KOPT-K1 (cell line): ENCODE data around the gene WNT7A.

Experiments
- H3K27ac ChIP-seq: fragments of 200-600 bp; sonication (generic); 2 replicates; pipeline ENCODE4 v1.5.1; 2016; ENCODE audit warnings: antibody characterized with exemption, mild to moderate bottlenecking, low read depth, low read length; ENCODE audit not compliant: poor library complexity, severe bottlenecking
- H3K36me3 ChIP-seq: fragments of 200-600 bp; sonication (generic); 2 replicates; pipeline ENCODE4 v1.5.1; 2017; ENCODE audit warnings: antibody characterized with exemption, mild to moderate bottlenecking, low read length, moderate library complexity; ENCODE audit not compliant: insufficient read depth
- H3K9me3 ChIP-seq: fragments of 200-600 bp; sonication (generic); 2 replicates; pipeline ENCODE4 v1.5.1; 2017; ENCODE audit warnings: antibody characterized with exemption, low read length, mild to moderate bottlenecking; ENCODE audit not compliant: insufficient read depth, poor library complexity, severe bottlenecking

The WNT7A gene

DNA sequence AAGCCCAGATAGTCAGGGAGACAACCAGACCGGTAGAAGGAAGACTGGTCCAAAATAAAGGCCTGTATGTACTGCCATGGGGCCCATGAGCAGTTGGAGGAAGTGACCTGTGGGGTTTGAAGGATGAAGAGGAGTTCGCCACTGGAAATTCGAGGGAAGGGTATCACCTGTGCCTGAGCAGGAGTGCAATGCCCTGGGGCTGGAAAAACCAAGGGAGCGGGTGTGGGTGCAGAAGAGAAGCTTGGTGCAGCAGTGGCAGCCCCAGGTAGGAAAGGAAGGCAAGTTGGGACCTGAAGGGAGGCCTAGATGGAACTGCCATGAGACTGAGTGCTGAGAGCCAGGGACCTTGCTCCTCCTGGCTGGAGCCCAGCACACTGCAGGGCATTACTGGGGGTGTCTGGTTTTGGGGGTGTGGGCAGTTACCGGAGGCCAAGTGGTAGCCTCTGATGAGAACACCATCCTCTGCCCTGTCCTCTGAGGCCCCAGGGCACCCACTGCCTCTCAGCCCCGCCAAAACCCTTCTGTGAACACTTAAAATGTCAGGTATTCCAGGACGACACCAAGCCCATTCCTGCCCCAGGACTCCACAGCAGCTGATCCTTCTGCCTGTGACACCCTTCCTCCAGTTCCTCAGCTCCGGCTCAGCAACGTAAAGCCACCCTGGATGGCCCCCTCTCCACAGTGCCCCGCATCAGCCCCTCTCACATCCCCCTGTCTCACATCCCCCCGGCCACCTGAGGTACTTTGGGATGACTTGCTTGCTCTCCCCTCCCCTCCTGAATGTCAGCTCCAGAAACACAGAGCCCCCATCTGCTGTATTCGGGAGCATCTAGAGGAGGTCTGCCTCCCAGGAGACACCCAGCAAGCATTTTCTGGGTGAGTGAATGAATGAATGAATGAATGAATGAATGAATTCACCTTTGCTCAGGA, 42.9 kb downstream of the WNT7A start:
- Histone ChIP-seq H3K9me3 (no peaks in the 10 kb centered on the region), H3K27ac (no peak overlapping the region), H3K36me3 (no peaks in the 10 kb centered on the region)

DNA sequence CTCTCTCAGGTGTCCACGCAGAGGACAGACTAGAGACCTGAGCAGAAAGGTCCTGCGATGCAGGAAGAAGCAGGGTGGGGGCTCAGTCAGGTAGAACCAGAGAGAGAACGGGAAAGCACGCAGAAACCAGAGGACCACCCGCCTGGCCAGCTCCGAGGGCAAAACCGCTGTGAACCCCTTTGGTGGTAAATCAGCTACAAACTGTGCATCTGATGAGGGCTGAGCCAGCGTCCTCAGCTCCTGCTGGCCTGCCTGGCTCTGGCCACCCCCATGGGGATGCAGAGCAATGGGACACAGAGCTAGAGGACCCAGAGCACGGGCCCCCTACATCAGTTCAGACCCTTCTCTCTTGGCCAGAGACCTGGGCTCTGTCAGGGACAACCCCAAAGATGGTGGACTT, 44.6 kb downstream of the WNT7A start:
- Histone ChIP-seq H3K27ac (no peak overlapping the region), H3K9me3 (no peaks in the 10 kb centered on the region), H3K36me3 (no peaks in the 10 kb centered on the region)

DNA sequence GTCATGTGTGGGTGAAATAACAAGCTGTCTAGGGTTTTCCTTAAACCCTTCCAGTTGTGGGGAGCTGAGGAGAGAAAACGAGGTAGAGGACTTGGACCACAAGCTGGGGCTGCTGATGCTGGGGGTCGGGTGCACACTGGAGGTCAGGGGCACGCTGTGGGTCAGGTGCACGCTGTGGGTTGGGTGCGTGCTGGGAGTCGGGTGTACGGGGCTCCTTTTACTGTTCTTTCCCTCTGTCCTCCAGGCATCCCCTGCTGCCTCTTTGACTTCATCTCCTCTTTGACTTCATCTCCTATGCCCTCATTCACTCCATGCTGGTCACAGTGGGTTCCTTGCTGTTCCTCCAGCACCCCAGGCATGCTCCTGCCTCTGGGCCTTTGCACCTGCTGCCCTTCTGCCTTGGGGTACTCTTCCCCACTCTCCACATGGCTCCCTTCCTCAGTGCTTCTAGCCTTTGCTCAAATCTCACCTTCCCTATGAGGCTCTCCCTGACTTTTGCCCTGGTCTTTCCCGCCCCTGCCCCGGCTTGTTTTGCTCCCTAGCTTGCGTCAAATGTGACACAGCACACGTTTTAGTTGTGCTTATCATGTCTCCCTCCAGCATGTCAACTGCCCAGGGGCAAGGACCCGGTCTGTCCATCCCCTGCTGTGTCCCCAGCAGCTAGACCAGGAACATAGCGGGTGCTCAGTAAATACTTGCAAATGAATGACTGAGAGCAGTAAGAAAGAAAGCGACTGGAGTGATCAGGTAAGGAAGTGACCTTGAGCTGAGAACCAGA, 45.4 kb downstream of the WNT7A start:
- no peaks in the 10 kb centered on the region for H3K36me3 ChIP-seq
- no peak overlapping the region for H3K27ac ChIP-seq
- H3K9me3 ChIP-seq, result no peaks in the 10 kb centered on the region

DNA sequence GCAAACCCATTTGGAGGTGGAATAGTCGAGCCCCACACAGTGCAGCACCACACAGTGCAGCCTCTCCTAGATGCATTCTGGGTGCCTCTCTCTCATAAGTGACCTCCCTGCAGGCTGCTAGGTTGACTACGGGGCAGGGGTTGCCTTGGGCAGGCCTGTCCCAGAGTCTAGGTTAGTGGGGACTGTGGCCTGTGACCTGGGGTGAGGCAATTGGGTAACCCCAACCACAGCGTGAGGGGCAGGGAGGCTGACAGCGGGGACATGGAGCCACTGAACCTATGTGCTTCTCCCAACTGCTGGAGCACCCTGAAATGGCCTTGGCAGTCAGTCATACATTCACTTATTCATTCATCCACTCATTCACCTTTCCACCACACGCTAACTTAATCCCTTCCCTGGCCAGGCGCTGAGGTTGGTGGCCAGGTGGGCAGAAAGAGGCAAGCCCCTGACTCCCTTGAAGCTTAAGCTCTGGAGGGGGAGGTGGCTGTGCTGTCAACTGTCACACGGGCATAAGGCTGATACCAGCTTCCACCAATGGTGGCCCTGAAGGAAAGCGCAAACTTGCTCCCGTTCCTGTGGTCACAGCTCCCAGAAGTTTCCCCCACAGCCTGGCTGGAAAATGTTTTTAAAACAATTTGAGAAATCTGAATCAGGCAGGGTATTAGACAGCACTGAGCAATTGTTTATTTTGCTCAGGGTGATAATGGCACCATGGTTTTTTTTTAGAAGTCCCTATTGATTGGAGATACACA, 46.2 kb downstream of the WNT7A start:
- Histone ChIP-seq H3K27ac (no peak overlapping the region), H3K36me3 (no peaks in the 10 kb centered on the region), H3K9me3 (no peaks in the 10 kb centered on the region)

DNA sequence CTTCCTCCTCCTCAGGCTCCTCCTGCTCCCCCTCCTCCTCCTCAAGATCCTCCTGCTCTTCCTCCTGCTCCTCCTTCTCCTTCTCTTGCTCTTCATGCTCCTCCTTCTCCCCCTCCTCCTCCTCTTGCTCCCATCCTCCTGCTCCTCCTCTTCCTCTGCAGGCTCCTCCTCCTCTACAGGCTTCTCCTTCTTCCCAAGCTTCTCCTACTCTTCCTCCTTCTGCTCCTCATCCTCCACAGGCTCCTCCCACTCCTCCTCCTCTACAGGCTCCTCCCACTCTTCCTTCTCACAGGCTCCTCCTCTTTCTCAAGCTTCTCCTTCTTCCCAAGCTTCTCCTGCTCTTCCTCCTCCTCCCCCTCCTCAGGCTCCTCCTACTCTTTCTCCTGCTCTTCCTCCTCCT, 47.7 kb downstream of the WNT7A start:
- Histone ChIP-seq H3K36me3 (no peaks in the 10 kb centered on the region), H3K9me3 (no peaks in the 10 kb centered on the region), H3K27ac (no peak overlapping the region)

DNA sequence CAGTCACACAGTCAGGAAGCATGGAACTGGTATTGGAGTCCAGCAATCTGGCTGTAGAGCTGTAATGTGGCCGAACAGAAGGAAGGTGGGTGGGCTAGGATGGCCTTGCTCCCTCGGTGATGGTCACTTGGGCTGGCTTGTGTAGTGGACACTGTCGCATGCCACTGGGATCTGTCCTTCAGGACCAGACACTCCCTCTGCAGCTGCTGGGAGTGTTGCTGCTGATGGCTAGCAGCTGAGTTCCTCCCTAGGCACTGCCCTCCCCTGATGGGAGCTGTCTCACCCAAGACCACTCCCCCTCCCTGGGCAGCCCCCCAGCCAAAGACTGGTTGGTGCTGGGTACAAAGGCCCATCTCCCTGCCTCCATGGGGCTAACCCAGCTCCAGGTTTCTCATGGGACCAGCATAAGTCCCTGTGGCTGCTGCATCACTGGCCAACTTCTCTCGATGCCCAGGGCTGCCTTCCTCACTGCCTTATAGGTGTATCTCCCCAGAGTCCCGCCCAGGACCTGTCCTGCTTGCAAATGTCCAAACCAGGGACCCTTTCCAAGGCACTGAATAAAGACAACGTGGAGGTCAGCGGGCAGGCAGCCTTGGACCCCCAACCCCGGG, 48.4 kb downstream of the WNT7A start:
- H3K9me3 ChIP-seq, result no peaks in the 10 kb centered on the region
- H3K27ac ChIP-seq, result no peak overlapping the region
- H3K36me3 ChIP-seq, result no peaks in the 10 kb centered on the region

DNA sequence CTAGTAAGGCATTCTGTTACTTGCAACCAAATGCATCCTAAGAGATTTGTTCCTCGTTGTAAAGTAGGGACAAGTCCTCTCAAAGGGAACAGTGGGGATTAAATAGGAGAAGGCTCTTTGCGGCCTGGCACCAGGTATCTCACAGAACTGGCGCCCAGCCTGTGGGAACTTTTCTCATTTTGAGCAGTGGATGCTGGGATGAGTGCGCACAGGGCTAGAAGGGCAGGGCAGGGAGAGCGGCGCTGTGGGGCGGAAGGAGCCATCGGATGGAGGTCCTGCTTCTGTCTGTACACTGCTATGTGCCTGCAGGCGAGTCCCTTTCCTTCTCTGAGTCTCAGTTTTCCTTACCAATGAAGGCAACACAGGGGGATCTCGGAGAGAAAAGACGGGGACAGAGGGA, 50.6 kb downstream of the WNT7A start:
- no peak overlapping the region for H3K27ac ChIP-seq

DNA sequence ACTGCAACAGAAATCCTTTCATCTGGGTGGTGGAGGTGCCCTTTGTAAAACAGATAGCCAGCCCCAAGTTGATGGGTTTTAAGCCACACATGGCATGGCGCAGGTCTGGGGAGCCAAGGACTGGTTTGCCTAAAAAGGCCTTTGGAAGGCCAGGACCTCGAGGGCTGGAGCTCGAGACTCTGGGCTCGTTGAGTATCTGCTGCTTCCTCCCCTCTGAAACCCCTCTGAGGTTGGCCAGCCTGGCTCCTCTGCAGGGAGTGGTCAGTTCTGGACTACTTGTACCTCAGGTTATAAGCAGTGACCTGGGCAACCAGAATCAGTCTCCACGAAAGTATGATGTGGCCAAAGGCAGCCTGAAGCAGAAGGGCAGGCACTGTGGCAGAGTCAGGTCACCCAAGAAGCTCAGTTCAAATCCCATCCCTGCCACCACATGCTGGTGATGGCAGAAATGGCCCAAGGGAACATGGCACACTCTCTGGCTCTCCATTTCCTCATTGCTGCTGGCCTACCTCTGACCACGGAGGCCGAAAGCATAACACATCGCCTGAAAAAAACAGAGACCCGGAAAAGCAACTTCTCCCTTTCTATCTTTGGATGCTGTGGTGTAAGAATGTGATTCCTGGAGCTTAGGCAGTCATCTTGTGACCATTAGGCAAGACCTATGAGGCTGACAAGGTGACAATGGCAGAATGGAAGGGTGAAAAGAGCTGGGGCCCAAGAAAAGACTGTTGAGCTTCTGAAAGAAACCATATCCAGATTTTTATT, 51.2 kb downstream of the WNT7A start:
- no peaks in the 10 kb centered on the region for H3K9me3 ChIP-seq
- H3K27ac ChIP-seq, result no peak overlapping the region
- no peaks in the 10 kb centered on the region for H3K36me3 ChIP-seq

More for the DNA sequence above, 50.6 kb downstream of the WNT7A start:
- H3K36me3 ChIP-seq, result no peaks in the 10 kb centered on the region
- H3K9me3 ChIP-seq, result no peaks in the 10 kb centered on the region

DNA sequence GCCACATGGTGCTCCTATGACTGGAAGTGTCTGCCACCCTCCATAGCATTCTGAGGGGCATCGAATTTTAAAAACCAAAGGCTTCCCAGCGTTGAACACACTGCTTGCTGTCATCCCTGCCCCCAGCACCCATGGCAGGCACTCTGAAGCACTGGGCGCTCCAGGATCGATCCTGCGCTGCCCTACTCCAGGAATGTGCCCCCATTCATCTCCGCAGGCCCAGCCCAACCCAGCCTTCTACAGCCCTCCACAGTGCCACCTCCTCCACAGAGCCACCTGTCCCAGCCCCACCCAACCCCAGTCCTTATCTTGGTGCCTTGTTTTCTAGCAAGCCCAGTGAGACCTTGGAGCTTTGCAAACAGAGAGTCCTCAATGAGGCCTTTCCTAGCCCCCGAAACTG, 52.2 kb downstream of the WNT7A start:
- Histone ChIP-seq H3K9me3 (no peaks in the 10 kb centered on the region), H3K36me3 (no peaks in the 10 kb centered on the region), H3K27ac (no peak overlapping the region)

DNA sequence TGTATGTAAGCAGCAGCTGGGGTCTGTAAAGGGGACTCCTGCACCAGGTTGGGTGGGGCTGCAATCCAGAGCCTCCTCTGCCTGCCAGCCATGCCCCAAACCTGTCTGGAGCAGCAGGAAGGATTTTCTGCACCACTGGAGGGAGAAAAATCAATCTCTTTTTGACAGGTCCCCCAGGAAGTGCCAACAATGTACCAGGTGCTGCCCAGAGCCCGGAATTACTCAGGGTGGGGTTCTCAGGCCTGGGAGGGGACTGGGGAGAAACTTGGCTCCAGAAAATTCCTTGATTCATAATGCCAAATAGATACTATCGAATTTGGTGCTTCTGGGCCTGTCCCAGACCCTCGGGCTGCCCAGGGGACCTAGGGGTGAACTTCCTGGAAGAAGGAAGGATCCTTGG, 52.6 kb downstream of the WNT7A start:
- Histone ChIP-seq H3K27ac (no peak overlapping the region), H3K36me3 (no peaks in the 10 kb centered on the region), H3K9me3 (no peaks in the 10 kb centered on the region)

DNA sequence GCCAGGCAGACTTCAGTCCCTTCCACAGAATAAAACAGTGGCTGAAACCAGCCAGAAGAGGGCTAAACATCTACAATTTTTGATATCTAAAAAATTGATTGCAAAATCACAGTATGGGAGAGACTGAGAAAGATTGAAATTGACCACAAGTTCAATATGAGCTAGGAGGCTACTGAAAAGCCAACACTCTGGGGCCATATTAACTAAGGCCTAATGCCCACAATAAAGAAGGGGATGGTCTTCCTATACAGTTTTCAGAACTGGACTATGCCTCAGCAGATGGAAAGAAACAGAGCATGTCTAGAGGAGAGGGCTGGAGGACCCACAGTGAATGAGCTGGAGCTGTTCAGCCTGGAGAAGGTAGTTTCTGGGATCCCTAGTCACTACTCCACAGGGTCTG, 53.2 kb downstream of the WNT7A start:
- H3K36me3 ChIP-seq, result no peaks in the 10 kb centered on the region
- no peak overlapping the region for H3K27ac ChIP-seq
- no peaks in the 10 kb centered on the region for H3K9me3 ChIP-seq

DNA sequence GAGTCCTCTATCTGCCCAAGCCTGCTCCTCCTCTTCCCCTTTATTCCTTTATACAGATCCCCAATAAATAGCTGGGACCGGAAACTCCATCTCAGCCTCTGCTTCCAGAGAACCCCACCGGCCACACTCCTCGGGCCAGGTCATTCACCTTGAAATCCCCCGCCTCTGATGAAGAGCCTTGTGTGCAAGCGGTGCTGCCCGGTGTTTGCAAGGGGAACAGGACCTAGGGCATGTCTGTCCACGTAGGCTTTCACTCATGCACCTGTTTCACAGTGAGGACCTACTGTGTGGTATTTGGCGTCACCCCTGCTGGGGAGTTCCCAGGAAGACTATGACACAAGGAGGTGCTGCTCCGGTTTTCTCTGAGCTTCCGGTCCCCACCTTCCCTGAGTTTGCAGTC, 54.0 kb downstream of the WNT7A start:
- no peak overlapping the region for H3K27ac ChIP-seq
- H3K36me3 ChIP-seq, result no peaks in the 10 kb centered on the region

DNA sequence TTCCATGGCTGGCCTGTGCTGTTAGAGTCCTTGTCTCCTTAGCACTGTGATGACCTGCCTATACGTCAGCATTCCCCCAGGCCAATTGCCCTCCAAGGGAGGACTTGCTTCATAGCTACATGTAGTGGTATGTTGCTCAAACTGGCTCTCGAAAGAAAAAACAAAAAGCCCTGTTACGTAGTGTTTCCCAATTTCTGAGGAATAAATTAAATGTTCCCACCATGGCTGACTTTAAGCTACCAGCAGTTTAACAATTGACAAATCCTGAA, 54.6 kb downstream of the WNT7A start:
- Histone ChIP-seq H3K27ac (no peak overlapping the region), H3K9me3 (peaks cover 10% of the 10 kb centered on the region), H3K36me3 (no peaks in the 10 kb centered on the region)

More for the DNA sequence above, 54.0 kb downstream of the WNT7A start:
- H3K9me3 ChIP-seq, result peaks cover 6% of the 10 kb centered on the region

DNA sequence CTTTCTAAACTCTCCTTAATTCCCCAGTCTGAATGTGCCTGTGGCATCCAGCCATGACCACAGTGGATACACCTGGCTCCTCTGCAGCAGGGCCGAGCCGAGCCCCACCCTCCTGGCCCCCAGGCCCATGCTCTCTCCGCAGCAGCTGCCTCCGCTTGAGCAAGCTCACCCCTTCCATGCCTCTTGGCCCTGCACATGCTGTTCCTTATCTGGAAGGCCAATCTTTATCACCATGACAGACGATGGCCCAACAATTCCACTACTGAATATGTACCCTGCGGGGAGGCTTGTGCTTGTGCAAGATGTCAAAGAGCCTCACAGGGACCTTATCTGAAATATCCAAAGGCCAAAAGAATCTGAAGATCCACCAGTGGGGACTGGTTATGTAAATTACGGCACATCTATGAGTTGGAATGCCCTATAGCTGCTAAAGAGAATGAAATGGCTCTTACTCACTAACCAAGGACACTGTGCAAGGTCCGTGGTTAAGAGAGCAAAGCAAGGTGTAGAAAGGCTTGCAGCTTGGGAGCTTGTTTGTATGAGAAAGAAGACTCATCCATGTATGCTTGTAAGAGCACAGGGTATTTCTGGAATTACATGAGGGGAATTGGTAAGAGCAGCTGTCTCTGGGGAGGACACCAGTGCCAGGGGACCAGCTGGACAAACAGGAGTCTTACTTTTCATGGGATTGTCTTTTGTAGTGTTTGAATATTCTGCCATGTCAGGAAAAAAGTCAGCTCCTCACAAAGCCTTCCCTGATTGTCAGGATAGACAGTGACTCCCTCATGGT, 55.2 kb downstream of the WNT7A start:
- peaks cover 10% of the 10 kb centered on the region for H3K9me3 ChIP-seq
- no peaks in the 10 kb centered on the region for H3K36me3 ChIP-seq
- no peak overlapping the region for H3K27ac ChIP-seq
